WTC11 (cell line): Measurements from ENCODE around the gene EHMT1. TPM values are rescaled to one million over a fixed set of nuclear protein-coding genes. Genes with fewer than 3 reads are reported as not detected.

Source experiments
- ATAC-seq: fragments of 200-7000 bp; cut with Tn5 transposase; 2 replicates; pipeline ENCODE4 v1.10.0; 2021; ENCODE audit warnings: mild to moderate bottlenecking, moderate library complexity
- CTCF ChIA-PET: fragments of 300-600 bp; sonication (Branson Sonifier 250); formaldehyde crosslinking; loops from one replicate; lab custom pipeline; 2021; ENCODE audit warnings: antibody characterized with exemption; lab: Charles Lee
- POLR2A ChIA-PET: fragments of 350-600 bp; sonication (Branson Sonifier 250); formaldehyde crosslinking; loops from one replicate; lab custom pipeline; 2021; ENCODE audit warnings: antibody characterized with exemption; lab: Charles Lee
- DNase-seq: peaks from one replicate; pipeline ENCODE4 v3.0.0; 2021; ENCODE audit warnings: low spot score
- H3K27ac Mint-ChIP-seq: 2 replicates; pipeline ENCODE4 v1.8.0; 2021; ENCODE audit warnings: mixed read lengths
- H3K27me3 Mint-ChIP-seq: 2 replicates; pipeline ENCODE4 v1.8.0; 2021; ENCODE audit warnings: low read depth, mild to moderate bottlenecking, moderate library complexity, mixed read lengths
- H3K36me3 Mint-ChIP-seq: 2 replicates; pipeline ENCODE4 v1.8.0; 2021; ENCODE audit warnings: mixed read lengths
- H3K4me1 Mint-ChIP-seq: 2 replicates; pipeline ENCODE4 v1.8.0; 2022; ENCODE audit warnings: mixed read lengths
- H3K4me3 Mint-ChIP-seq: 2 replicates; pipeline ENCODE4 v1.8.0; 2021; ENCODE audit warnings: mild to moderate bottlenecking, moderate library complexity, mixed read lengths
- H3K9me3 Mint-ChIP-seq: 2 replicates; pipeline ENCODE4 v1.8.0; 2021; ENCODE audit warnings: mixed read lengths
- ATF6 ChIP-seq: sonication (generic); formaldehyde crosslinking; IDR thresholded peaks from 2 replicates; pipeline ENCODE4 v1.8.1; 2023; ENCODE audit warnings: mild to moderate bottlenecking, missing genetic modification reagents
- CTCF ChIP-seq: fragments of 200-600 bp; IDR thresholded peaks from 2 replicates; pipeline ENCODE4 v1.8.0; 2022; ENCODE audit warnings: antibody characterized with exemption
- FOXK1 ChIP-seq: sonication (generic); formaldehyde crosslinking; IDR thresholded peaks from 2 replicates; pipeline ENCODE4 v1.8.0; 2022; ENCODE audit warnings: mild to moderate bottlenecking, moderate library complexity, missing genetic modification reagents
- HMGA2 ChIP-seq: fragments of 250-450 bp; sonication (Bioruptor Pico); IDR thresholded peaks from 2 replicates; pipeline ENCODE4 v1.4.0; 2021; ENCODE audit warnings: mild to moderate bottlenecking, moderate library complexity
- KAT7 ChIP-seq: sonication (generic); formaldehyde crosslinking; IDR thresholded peaks from 2 replicates; pipeline ENCODE4 v1.8.1; 2023; ENCODE audit warnings: missing genetic modification reagents, mild to moderate bottlenecking, borderline replicate concordance
- MYBL2 ChIP-seq: sonication (generic); formaldehyde crosslinking; IDR thresholded peaks from 2 replicates; pipeline ENCODE4 v1.8.1; 2023; ENCODE audit warnings: mild to moderate bottlenecking, moderate library complexity, missing genetic modification reagents
- NFATC4 ChIP-seq: fragments of 250-450 bp; sonication (Bioruptor Pico); IDR thresholded peaks from 2 replicates; pipeline ENCODE4 v1.9.0; 2021; ENCODE audit warnings: mild to moderate bottlenecking
- PRRX2 ChIP-seq: fragments of 250-450 bp; sonication (Bioruptor Pico); IDR thresholded peaks from 2 replicates; pipeline ENCODE4 v1.8.0; 2021; ENCODE audit warnings: mild to moderate bottlenecking
- RORB ChIP-seq: fragments of 250-450 bp; sonication (Bioruptor Pico); IDR thresholded peaks from 2 replicates; pipeline ENCODE4 v1.9.0; 2021; ENCODE audit warnings: mild to moderate bottlenecking
- SP1 ChIP-seq: sonication (generic); formaldehyde crosslinking; conservative IDR thresholded peaks from 2 replicates; pipeline ENCODE4 v1.8.1; 2022; ENCODE audit warnings: missing genetic modification reagents
- TCF7 ChIP-seq: sonication (generic); formaldehyde crosslinking; IDR thresholded peaks from 2 replicates; pipeline ENCODE4 v1.8.0; 2022; ENCODE audit warnings: mild to moderate bottlenecking, low read depth, missing genetic modification reagents, moderate library complexity
- TEAD1 ChIP-seq: sonication (generic); formaldehyde crosslinking; IDR thresholded peaks from 2 replicates; pipeline ENCODE4 v1.8.0; 2022; ENCODE audit warnings: mild to moderate bottlenecking, missing genetic modification reagents
- TP53 ChIP-seq: sonication (generic); formaldehyde crosslinking; IDR thresholded peaks from 2 replicates; pipeline ENCODE4 v1.8.1; 2023; ENCODE audit warnings: mild to moderate bottlenecking, missing genetic modification reagents
- USF2 ChIP-seq: sonication (generic); formaldehyde crosslinking; IDR thresholded peaks from 2 replicates; pipeline ENCODE4 v1.8.1; 2023; ENCODE audit warnings: mild to moderate bottlenecking, missing genetic modification reagents, moderate library complexity
- ZNF138 ChIP-seq: sonication (generic); formaldehyde crosslinking; conservative IDR thresholded peaks from 2 replicates; pipeline ENCODE4 v1.8.1; 2022; ENCODE audit warnings: mild to moderate bottlenecking, moderate library complexity, missing genetic modification reagents
- ZNF396 ChIP-seq: fragments of 250-450 bp; sonication (Bioruptor Pico); IDR thresholded peaks from 2 replicates; pipeline ENCODE4 v1.8.0; 2021; ENCODE audit warnings: mild to moderate bottlenecking, moderate library complexity, borderline replicate concordance
- total RNA-seq: library from RNA; stranded (reverse); gene quantifications from 3 replicates; pipeline ENCODE4 v1.2.3, GENCODE V29; 2021
- TF ChIP-seq, protein P1 (sequence below): fragments of 250-450 bp; sonication (Bioruptor Pico); IDR thresholded peaks from 2 replicates; pipeline ENCODE4 v1.9.0; 2021; ENCODE audit warnings: mild to moderate bottlenecking

EHMT1 gene
- total RNA-seq, 1 experiment from 2014 or later = 170 TPM

DNA sequence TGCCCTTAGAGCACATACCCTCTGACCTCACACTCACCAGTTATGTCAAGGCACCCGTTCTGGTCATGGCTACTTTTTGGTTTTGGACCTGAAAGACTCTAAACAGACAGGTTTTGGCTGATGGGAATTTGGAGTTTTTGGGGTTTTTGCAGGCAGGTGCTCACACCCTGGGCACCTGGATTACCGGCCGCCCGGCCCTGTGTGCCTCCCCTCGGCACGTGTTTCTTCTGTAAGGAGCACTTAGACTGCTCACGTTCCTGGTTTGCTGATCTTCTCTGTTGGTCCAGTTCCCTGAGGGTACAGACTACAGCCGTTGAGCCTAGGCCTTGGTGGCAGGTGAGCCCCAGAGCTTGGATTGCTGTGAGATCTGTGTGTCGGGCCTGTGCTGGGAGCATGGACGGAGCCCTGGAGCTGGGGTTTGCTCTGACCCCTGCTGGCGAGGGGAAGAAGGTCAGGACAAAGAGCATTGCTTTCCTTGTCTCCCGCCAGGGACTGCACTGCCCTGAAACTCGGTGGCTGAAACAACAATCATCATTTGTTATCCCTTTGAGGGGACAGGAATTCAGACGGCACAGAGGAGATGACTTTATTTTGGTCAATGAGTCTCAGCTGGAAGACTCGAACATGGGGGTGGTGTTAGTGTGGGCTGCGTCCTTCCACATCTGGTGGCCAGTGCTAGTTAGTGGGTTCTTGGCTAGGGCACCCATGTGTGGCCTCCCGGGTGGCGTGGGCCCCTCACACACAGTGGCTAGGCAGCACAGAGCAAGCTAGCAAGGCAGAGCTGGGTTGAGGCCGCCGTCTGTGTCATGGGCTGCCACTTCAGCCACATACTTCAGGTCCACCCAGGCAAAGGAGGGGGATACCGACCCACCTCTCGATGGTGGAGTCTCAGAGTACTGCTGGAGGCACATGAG, 76.4 kb downstream of the EHMT1 start (continued):
- TF ChIP-seq SP1 (CRISPR knock-in tag) = no peak
- no peak for TF ChIP-seq KAT7 (CRISPR knock-in tag)
- TF ChIP-seq TP53 (CRISPR knock-in tag) = no peak
- TF ChIP-seq USF2 (CRISPR knock-in tag) = no peak
- no peak for TF ChIP-seq TCF7
- TF ChIP-seq, protein P1, sequence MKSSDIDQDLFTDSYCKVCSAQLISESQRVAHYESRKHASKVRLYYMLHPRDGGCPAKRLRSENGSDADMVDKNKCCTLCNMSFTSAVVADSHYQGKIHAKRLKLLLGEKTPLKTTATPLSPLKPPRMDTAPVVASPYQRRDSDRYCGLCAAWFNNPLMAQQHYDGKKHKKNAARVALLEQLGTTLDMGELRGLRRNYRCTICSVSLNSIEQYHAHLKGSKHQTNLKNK = no peak
- TF ChIP-seq HMGA2 (CRISPR knock-in tag) = no peak

DNA sequence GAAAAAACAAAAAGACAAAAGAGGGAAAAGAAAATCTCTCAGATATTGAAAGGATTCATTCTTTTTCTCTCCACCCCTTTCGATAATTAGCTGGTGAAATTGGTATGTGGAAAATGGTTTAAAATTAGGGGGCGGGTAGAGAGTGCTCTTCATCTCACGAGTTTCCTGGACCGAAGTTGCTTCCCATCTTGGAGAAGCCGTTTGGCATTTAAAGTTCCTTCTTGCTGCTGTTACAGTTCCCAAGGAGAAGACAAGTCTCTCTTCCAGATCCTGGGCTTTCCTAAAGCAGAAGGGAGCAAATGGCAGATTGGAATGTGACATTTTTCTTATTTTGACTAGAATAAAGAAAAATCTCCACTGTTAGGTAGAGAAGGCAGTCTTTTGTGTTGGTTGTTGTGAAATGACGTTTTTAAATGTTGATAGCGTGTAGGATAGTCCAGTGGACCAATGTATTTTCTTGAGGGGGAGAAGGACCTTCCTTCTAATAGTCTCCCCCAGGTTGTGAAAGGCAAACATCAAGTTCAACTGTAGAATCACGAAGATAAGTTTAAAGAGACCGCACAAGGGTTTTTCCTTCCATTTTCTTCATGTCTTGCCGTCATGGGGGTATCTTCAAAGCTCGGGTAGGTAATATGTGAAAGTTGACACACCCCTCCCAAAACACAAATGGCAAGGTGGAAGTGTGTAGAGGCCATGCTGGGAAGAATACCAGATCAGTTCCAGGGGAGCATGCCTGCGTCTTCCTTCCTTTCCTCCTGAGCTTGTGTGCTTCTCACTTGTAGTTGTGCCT, 77.5 kb downstream of the EHMT1 start:
- no peak for TF ChIP-seq TEAD1 (CRISPR knock-in tag)
- TF ChIP-seq ZNF396 (CRISPR knock-in tag) = no peak
- TF ChIP-seq PRRX2 (CRISPR knock-in tag) = no peak
- no peak for TF ChIP-seq ZNF138 (CRISPR knock-in tag)
- TF ChIP-seq CTCF = no peak
- no peak for TF ChIP-seq FOXK1 (CRISPR knock-in tag)
- TF ChIP-seq SP1 (CRISPR knock-in tag) = no peak
- TF ChIP-seq, protein P1 = no peak
- TF ChIP-seq ATF6 (CRISPR knock-in tag) = no peak
- TF ChIP-seq RORB = no peak
- no peak for TF ChIP-seq MYBL2
- no peak for TF ChIP-seq NFATC4
- ATAC-seq (no peak), DNase-seq (no peak)
- Mint-ChIP-seq H3K27me3 (no peaks in the 10 kb centered on the region), H3K4me3 (no peak overlapping the region), H3K4me1 (peaks cover 68% of the 10 kb centered on the region), H3K9me3 (peaks cover 8% of the 10 kb centered on the region), H3K27ac (peak overlapping the region; percentile 88), H3K36me3 (peaks cover 13% of the 10 kb centered on the region)
- POLR2A ChIA-PET = no interaction called here
- CTCF ChIA-PET = interaction anchor here (0.5 to 5.5 kb wide), 6 partner anchors 12 to 145 kb away, joined by 4 to 113 read pairs (median 6); partner anchors contain the start of genes ARRDC1 and MRPL41
